ENCODE measurements around the gene SLC7A8. TPM values are rescaled to one million over a fixed set of nuclear protein-coding genes. Genes with fewer than 3 reads are reported as not detected.

The SLC7A8 gene
- total and polyA plus RNA-seq, 10 of the 15 experiments (the other 5 are each of a cell fraction or from before 2014, with no cell fraction given) = 0.06 to 0.28 (median 0.21) TPM; not detected in 7

- H3K4me1 ChIP-seq (ENCODE audit: control insufficient read depth, insufficient read depth, low read length) = peaks cover 20% of the 10 kb centered on the region
- BruUV-seq (replicated peaks) = no TSS peak
Measured at GRCh38 chr14:23117371-23118020, 66.0 kb downstream of the SLC7A8 start.

More at GRCh38 chr14:23117371-23118020, 66.0 kb downstream of the SLC7A8 start:
- Histone ChIP-seq H3K9ac (ENCODE audit: control insufficient read depth, insufficient read depth, low read length) (no peak overlapping the region), H3K4me3 (no peak overlapping the region), H4K20me1 (ENCODE audit: control insufficient read depth, insufficient read depth) (no peaks in the 10 kb centered on the region), H3K27ac (ENCODE audit: control insufficient read depth, insufficient read depth) (no peak overlapping the region), H3K4me2 (ENCODE audit: control insufficient read depth, insufficient read depth) (no peak overlapping the region), H3K36me3 (ENCODE audit: control insufficient read depth in 2 of 2, insufficient read depth in 2 of 2, low read length in 1 of 2) (no peaks in the 10 kb centered on the region), H3K27me3 (replicated peaks in 1 of 2; ENCODE audit: control insufficient read depth in 2 of 2, insufficient read depth in 2 of 2, low read length in 1 of 2) (peaks cover 0 to 6% of the 10 kb centered on the region in 2 experiments; a peak in 3 of 4 replicates), H3K79me2 (ENCODE audit: control insufficient read depth, insufficient read depth, low read length) (no peaks in the 10 kb centered on the region), H2AFZ (ENCODE audit: control insufficient read depth, low read depth, low read length) (no peak overlapping the region), H3K9me3 (replicated peaks; ENCODE audit: control insufficient read depth, insufficient read depth, low read length) (no peaks in the 10 kb centered on the region)
- no peak for FAIRE-seq
- ChIA-PET POLR2A (no interaction called here), CTCF (interaction anchor here (1.6 kb wide), 1 partner anchor 261 kb away, joined by 5 read pairs; no protein-coding TSS in a partner anchor), RAD21 (ENCODE audit: unreplicated experiment) (interaction anchor here (0.6 kb wide), 1 partner anchor 69 kb away, joined by 5 read pairs; no protein-coding TSS in a partner anchor), SMC1A (ENCODE audit: uncharacterized antibody, unreplicated experiment) (no interaction called here)
- DNase-seq (ENCODE audit: low read depth, low spot score) = no peak
- 75% methylated on average over 30 of the region's 32 CpGs for WGBS (ENCODE audit: insufficient coverage, insufficient replicate concordance, low lambda C conversion rate, missing lambda C conversion rate)
- intact Hi-C loops (cut with micrococcal nuclease; ENCODE audit: unreplicated experiment) = no loop called here
- in situ Hi-C loops (cut with MboI) = no loop called here
- ATAC-seq = no peak
- TF ChIP-seq SKIL (IDR thresholded peaks at IDR 0.05; ENCODE audit: low read depth, poor library complexity, severe bottlenecking) = no peak
- TF ChIP-seq ZBTB11 (CRISPR knock-in tag; IDR thresholded peaks at IDR 0.05) = no peak
- no peak for TF ChIP-seq RFX5 (IDR thresholded peaks at IDR 0.05; ENCODE audit: low read depth, low read length)
- no peak for TF ChIP-seq RAD21 (IDR thresholded peaks at IDR 0.05; ENCODE audit: insufficient read depth, low read depth, low read length)
- TF ChIP-seq CREM (IDR thresholded peaks at IDR 0.05; ENCODE audit: low read depth) = no peak
- TF ChIP-seq ZBTB33 (IDR thresholded peaks at IDR 0.05) = no peak
- TF ChIP-seq ZNF24 (IDR thresholded peaks at IDR 0.05) = no peak
- no peak for TF ChIP-seq SMAD5 (IDR thresholded peaks at IDR 0.05; ENCODE audit: low read depth)
- no peak for TF ChIP-seq NBN (IDR thresholded peaks at IDR 0.05)

Measured in GM12878 (cell line).